Activated CD8-positive, alpha-beta memory T cell treated with anti-CD3 and anti-CD28 coated beads, Interleukin-2, amount 50 U/mL, for 24 hours (primary cell): ENCODE data around the gene PCDH1.
"Not testable (repeated sequence)": the region's sequence is repeated elsewhere in the genome, so short reads cannot be mapped to it uniquely, and the experiment has no call there.

Source experiments
- DNase-seq: peaks from one replicate; pipeline ENCODE4 v3.0.0-alpha.2; 2020; ENCODE audit errors: extremely low read depth

PCDH1 gene

DNA sequence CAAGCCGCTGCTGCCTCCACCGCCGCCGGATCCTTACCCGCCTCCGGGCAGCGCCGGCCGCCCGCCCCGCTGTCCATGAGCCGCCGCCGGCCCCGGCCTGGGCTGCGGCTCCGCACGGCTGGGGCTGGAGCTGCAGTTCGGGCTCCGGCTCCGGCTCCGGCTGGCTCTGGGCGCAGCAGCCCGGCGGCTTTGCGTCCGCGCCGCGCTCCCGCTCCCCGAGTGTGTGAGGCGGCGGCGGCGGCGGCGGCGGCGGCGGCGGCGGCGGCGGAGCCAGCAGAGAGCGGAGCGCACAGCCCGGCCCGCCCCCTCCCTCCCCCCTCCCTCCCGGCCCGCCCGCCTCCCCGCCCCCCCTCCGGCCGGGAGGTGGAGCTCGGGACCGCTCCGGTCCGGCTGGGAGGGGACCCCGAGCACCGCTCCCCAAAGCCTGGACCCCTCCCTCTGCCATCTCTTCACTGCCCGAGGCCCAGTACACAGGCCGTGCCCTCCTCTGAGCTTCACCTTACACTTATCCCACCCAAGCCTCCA is at the start of gene PCDH1:
Gene PCDH1, minus strand, starts transcription at position 225 of the 525 bp plus-strand sequence. Its CDS starts 148 bp downstream, at position 77.
- DNase-seq: no peak

DNA sequence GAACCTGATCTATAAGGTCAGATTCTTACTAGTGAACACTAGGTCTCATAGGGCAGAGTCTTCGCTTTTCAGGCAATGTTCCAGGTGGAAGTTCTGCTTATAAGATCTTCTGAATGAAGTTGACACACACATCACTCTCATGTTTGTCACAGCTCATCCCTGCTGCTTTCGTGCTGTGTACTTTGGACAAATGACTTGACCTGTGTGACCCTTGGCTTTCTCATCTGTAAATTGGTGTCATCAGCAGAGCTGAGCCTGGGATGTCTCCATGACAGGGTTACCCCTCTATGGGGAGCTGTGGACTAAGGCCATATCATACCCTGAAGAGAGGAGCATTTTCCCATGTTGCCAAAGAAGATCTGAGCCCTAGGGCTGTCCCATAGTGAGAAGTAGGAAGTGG is 48.2 kb upstream of the PCDH1 start:
- no peak for DNase-seq

DNA sequence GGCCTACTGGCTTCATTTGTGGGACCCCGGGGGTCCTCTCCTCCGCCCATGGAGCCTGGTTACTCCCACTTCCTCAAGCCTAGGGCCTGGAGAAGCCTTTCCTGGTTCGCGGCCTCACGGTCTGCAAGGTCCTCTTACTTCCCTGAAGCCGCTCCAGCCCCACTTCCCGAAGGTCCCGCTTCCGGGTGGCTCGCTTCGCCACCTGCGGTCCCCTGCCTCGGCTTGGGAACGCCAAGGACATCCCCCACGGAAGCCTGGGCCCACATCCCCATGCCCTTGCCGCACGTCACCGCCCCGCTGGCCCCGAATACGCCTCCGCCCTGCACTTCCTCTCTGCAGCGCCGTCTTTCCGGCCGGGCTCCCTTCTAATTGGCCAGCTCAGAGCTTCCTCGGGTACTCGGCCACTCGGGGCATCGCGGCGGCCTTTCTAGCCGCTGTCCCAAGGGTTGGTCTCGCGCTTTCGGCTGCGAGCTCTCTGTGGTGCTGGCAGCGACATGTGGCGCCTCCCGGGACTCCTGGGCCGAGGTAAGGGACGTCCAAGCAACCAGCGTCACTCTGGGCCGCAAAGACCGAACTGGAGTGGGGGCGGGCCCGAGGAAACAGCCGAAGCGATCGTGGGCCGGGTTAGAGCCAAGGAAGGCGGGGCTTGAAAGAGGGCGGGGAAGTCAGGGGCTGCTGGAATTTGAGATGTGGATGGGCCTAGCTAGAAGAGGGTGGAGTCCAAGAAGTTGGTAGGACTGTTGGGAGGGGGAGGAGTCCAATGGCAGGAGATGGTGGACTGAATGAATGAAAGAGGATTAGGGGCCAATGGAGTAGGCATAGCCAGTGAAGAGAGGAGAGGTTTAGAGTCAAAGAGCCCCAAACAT is 45.5 kb upstream of the PCDH1 start, which contains the start of gene DELE1:
Gene DELE1, plus strand, starts transcription at position 424 of the 866 bp plus-strand sequence. Its CDS starts 71 bp downstream, at position 495.
- peak; percentile 94 for DNase-seq

DNA sequence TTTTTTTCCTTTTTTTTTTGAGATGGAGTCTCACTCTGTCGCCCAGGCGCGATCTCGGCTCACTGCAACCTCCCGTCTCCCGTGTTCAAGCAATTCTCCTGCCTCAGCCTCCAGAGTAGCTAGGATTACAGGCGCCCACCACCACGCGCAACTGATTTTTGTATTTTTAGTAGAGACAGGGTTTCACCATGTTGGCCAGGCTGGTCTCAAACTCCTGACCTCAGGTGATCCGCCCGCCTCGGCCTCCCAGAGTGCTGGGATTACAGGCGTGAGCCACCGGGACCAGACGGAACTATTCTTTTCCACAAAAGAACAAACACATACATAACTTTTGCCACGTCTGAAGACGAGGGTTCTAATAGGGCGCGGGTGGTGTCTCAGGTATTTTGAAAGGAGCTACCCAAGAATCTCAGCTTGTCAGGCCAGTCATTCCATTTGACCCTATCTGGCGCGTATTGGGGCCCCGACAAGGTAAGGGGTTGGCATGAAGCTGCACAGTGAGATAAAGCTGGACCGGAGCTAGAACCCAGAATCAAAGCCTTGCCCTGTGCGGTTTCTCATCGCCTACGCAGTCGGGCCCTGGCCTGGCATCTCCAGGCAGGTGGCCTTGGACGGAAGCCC is 44.7 kb upstream of the PCDH1 start:
- not testable (repeated sequence) for DNase-seq

DNA sequence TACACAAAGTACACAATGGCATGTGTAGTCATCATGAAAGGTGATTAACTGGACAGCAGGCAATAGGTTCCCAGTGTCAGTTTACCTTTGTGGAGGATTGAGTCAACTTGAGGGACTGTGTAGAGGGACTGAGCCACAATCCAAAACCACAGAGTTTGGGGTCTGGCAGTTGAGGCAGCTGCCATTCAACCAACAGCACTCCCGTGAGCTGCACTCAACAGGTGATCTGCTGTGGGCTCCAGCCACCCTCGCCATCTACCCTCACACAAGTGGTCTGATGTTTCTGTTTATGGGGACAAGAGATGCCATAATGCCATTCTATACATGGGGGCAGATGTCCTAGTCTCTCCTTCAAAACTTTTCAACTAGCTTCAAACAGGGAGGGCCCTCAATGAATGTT is 42.6 kb upstream of the PCDH1 start:
- DNase-seq: no peak

DNA sequence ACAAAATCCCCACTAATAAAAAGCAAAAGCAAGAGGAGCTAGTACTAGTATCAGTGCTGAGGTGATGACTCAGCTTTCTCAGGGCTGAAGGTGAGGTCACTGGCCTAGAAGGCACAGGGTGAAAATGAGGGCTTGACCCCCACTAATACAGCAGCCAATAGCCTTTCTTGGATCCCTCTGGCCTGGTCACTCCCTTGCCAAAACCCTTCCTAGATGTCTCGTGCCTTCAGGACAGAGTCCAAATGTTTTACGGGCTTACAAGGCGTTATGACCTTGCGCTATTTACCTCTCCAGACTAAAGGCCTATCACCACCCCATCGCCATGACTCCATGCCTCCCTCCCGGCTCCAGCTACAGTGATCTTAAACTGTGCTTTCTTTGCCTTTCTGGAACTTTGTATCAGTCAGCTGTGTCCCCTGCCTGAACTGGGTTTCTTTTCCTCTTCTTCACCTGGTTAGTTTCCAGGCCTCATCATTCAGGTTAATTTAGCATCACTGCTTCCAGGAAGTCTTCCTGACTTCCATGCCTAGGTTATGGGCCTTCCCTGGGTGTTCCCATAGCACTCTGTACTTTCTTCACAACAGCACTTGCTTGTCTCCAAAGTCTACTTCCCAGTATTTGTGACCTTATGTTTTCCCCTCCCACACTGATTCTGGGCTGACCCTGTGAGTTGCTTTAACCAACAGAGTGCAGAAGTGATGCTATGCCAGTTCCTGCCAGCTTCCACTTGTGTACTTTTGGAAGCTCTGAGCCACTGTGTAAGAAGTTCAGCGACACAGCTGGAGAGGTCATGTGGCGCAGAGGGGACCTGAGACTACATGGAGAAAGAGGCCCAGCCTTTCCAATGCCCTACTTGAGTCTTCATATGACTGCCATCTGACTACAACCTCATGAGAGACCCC is 41.3 kb upstream of the PCDH1 start:
- no peak for DNase-seq

DNA sequence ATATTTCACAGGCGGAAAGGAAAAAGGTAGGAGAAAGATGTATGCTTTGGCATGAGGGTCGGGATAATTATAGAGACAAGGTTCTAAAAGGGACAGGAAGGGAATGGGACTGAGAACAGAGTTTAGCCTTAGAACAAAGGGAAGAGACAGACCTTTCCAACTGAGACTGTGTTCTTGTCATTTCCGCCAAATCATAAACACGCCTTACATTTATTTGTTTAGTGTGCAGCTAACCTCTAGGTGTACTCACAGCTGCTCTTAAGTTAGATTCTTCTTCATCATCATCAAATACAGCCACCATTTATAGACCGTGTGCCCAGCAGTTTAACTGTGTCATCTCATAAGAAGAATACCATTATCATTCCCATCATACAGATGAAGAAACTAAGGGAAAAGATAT is 39.5 kb upstream of the PCDH1 start:
- no peak for DNase-seq

DNA sequence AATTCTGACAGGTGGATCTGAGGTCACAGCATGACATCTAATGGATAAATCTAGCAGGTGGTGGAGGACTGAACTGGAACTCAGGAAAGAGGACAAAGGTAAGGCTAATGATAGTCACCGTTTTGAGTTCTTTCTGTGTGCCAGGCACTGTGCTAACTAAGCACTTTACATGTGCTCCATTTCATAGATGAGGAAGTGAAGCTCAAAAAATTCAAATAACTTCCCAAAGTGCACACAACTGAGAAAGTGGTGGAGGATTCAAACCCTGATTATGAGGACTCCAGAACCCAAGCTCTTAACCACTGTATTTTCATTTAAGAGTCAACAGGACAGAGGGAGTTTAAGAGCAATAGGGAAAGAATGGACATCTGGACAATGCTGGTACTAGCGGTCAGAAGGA is 38.3 kb upstream of the PCDH1 start:
- DNase-seq: no peak

DNA sequence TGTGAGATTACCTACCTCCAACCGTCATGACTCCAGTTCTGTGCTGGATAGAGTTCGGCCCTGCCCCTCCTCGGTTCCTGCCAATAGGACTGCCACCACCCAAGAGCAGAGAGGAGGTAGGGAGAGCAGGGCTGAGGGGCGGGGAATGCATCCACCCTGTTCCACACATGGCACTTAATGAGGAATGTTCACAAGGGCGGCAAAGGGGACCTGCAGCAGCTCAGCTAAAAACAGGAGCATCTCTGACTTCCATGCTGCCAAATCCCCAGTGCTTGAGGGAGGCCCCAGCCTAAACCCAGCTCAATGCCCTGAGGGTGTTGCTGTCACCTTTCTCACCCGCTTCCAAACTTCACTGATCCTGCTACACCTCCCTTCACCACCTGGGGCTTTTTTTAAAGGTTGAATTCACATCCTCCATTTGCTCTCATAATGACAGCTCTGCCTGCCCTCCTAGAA is 37.7 kb upstream of the PCDH1 start:
- no peak for DNase-seq

DNA sequence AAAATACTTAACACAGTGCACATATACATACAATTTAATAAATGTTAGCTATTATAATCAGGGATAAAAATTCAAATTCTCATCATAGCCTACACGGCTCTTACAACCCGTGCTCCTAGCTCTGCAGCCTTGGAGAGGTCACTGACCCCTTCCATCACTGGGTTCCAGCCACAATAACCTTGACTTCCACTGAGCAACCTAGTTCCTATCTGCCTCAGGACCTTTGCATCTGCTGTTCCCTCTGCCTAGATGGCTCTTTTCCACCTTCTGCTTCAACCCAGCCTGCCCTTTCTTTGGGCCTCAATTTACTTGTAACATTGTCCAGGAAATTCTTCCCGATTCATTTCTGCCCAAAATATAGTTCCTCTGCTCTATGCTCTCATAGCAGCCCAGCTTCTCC is 36.6 kb upstream of the PCDH1 start:
- no peak for DNase-seq

DNA sequence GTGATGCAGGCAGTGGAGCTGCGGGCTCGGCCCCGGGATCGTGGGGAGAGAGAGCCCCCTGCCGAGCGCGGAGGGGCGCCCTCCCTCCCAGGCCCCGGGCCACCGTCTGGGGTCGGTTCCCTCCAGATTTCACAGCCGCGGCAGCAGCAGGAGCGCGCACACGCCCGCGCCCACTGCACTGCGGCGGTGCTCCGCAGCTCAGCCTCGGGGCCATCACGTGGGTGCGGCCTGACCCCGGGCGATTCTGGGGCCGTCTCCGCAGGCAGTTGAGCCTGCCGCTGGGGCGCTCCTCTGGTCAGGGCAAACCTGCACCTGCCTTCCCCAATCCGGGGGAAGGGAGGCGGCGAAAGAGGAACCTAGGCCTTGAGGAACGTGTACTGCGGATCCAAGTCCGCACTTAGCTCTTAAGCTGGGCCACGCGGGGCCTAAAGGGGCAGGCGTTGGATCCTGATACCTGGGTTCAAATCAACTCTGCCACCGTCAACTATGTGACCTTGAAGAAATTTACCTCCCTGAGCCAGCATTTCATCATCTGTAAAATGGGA is 36.1 kb upstream of the PCDH1 start:
- no peak for DNase-seq

DNA sequence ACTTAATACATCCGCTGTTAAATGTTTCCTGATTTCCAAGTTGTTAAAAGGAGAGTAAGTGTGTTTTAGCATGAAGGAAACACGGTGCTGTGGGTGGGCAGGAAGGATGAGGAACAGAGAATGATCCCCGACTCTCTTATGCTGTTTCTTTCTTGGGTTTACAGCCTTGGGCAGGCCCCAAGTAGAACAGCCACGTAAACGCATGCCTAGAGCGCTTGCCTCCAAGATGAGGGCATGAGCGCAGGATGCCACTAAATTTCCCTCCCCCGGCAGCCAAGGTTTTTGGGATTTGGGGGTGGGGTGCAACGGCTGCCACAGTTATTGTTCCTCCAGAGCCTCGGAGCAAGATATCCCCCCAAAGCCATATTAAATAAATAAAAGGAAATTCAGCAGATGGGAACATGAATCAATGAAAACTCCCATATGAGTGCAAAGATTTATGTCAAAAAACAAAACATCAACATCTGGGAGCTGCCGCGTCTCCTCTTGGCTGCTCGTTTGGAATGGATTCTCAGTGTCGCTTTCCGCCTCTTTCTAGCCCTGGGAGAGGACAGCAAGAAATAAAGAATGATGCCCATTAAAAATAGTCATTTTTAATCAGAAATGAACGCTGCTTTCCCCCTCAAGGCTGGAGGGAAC is 35.5 kb upstream of the PCDH1 start:
- no peak for DNase-seq

DNA sequence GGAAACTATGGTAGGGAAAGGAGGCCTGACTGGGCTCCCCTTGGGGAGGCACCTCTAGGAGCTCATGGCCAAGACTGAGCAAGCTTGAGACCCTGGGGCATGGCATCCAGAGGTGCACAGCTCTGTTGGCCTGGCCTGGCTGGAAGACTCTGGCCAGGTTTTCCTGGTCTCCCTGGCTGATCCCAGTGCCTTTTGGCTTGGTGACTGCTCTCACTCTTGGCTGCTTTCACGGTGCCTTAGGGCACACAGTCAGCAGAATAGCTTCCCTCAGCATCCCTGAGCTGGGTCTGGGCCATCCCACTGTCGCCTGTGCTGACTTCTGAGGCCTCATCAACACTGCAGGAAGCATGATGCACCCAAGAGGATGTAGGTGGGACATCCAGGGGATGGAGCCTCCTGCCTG is 32.1 kb upstream of the PCDH1 start:
- DNase-seq: no peak

DNA sequence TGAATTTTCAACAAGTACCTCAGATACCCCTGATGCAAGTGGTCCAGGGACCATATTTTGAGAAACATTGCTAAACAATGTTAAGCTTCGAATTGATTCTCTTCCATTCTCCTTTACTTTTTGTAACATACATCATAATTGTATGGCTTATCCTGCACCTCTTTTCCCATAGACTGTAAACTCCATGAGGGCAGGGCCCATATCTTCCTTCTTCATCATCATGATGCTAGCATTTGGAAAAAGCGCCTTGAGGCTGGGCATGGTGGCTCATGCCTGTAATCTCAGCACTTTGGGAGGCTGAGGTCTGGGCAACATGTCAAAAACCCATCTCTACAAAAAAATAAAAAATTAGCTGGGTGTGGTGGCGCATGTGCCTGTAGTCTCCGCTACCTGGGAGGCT is 31.0 kb upstream of the PCDH1 start:
- no peak for DNase-seq

DNA sequence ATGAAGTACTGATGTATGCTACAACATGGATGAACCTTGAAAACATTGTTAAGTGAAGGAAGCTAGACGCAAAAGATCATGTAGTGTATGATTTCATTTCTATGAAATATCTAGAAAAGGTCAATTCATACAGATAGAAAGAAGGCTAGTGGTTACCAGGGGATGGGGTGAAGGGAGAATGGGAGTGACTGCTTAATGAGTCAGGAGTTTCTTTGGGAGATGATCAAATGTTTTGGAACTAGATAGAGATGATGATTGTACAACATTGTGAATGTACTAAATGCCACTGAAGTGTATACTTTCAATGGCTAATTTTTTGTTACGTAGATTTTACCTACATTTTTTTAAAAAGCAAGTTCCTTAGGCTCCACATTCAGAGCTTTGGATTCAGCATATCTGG is 30.6 kb upstream of the PCDH1 start:
- DNase-seq: no peak

DNA sequence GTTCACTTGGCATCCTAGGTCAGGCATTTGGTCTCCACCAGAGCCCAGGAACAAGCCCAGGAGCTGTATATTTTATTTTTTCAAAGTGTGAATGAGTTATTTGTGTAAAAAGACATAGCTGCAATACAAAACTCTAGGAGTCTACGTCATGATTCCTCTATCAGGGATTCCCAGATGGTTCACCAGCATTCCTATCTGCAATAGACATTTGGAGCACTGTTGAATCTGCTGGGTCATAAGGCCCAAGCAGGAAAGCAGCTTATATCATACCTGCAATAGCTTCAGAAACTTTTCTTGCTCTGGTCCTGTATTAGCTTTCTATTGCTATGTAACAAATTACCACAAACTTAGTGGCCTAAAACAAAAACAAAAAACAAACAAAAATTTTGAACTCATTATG is 28.8 kb upstream of the PCDH1 start:
- no peak for DNase-seq

DNA sequence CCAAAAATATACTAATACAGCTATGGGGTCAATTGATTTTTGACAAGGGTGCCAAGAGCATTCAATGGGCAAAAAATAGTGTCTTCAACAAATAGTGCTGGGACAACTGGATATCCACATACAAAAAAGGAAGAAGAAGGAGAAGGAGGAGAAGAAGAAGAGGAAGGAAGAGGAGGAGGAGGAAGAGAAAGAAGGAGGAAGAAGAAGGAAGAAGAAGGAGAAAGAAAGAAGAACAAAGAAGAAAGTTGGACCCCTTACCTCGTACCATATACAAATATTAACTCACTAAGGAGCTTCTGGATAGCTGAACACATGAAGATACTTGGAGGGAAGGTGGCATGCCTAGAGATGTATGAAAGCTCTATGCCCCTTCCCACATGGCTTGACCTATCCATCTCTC is 28.3 kb upstream of the PCDH1 start:
- no peak for DNase-seq

DNA sequence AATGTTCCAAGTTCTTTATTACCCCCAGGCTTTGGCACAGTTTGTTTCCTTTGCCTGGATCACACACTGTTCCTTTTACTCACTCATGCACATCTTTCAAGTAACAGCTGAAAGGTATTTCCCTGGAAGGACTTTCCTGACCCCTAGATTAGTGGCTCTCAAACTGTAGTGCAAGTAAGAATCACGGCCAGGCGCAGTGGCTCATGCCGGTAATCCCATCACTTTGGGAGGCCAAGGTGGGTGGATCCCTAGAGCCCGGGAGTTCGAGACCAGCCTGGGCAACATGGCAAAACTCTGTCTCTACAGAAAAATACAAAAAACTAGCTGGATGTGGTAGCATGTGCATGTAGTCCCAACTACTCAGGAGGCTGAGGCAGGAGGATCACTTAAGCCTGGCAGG is 26.3 kb upstream of the PCDH1 start:
- no peak for DNase-seq

DNA sequence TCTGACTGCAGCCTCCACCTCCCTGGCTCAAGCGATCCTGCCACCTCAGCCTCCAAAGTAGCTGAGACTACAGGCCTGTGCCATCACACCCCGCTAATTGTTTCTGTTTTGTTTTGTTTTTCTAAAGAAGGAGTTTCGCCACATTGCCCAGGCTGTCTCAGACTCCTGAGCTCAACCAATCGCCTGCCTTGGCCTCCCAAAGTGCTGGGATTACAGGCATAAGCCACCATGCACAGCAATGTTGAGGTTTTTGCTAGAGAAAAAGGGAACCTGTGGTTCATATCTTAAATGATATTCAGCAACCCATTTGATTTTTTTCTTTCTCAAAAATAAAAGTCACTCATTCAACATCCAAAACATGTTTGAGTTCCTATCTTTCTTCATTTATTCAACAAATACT is 25.1 kb upstream of the PCDH1 start:
- no peak for DNase-seq

DNA sequence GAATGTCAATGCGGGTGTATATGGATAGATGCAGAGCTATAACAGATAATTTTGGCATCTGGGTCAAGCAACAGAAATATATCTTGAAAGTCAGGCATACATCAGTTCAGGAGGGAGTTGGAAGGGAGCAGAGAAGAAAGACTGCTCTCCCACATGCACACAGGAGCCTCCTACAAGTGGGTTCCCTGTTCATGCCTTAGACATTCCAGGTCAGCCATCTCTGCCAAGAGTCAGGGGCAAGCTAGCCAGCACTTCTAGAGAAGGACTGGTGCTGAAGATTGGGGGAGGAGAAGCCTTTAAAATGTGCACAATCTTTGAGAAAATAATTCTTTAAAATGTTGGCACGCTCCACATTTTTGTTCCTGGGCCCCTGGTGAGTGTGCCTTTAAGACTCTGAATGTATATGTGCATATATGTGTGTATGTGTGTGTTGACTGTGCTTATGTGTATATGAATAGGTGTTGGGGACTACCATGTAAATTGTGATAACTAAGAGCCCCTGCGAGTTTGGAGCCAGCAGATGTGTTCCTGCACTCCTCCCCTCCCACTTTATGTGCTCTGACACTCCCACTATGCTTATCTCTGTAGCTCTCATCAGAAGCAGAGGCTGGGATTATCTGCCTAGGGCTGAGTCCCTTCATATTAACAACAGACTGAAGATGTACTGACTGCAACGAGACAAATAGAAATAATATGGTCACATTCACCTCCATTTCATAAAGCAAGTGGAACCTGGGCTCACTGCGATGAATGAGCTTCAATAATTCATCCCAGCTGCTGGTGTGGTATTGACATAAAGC is 24.0 kb upstream of the PCDH1 start:
- no peak for DNase-seq
